ENCODE measurements around the gene ALDH18A1. TPM values are rescaled to one million over a fixed set of nuclear protein-coding genes. Genes with fewer than 3 reads are reported as not detected.

ALDH18A1 gene
- total RNA-seq, 1 donor from 2014 or later = 121 TPM

DNA sequence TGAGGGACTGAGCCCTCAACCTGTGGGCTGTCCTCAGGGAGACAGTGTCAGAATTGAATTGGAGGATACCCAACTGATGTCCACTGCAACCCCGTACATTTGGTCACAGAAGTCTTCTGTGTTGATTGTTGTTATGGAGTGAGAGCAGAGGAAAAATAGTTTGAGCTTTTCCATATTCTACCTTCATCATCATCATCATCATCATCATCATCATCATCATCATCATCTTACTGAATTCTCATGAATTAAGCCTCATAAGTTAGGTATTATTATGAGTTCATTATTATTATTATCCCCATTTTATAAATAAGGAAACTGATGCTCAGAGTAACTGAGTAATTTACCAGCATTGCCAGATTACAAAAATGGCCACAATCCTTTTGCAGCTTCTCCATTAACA, 8.4 kb downstream of the ALDH18A1 start:
- Histone ChIP-seq H3K79me2 (ENCODE audit: insufficient read depth, low read length) (peaks cover 83% of the 10 kb centered on the region), H3K9me3 (ENCODE audit: insufficient read depth, low read depth, low read length) (no peaks in the 10 kb centered on the region), H3K36me3 (ENCODE audit: insufficient read depth, low read length) (peaks cover 44% of the 10 kb centered on the region), H3K27ac (ENCODE audit: low read depth, low read length) (no peak overlapping the region), H3K27me3 (ENCODE audit: insufficient read depth, low read length) (no peaks in the 10 kb centered on the region), H3K9ac (ENCODE audit: low read length) (no peak overlapping the region), H3K4me3 (ENCODE audit: insufficient read depth, low read depth, low read length) (no peak overlapping the region), H2AFZ (ENCODE audit: low read depth, low read length) (no peak overlapping the region), H3K4me2 (ENCODE audit: low read length) (no peak overlapping the region), H3K4me1 (ENCODE audit: insufficient read depth, low read length) (no peaks in the 10 kb centered on the region), H4K20me1 (ENCODE audit: insufficient read depth, low read length) (peaks cover 89% of the 10 kb centered on the region)
- Mint-ChIP-seq H3K4me1 (ENCODE audit: low read depth, unreplicated experiment) (peaks cover 1% of the 10 kb centered on the region), H3K27ac (ENCODE audit: unreplicated experiment) (no peak overlapping the region), H3K27me3 (ENCODE audit: low read depth, unreplicated experiment) (no peaks in the 10 kb centered on the region), H3K9me3 (ENCODE audit: unreplicated experiment) (peaks cover 8% of the 10 kb centered on the region), H3K4me3 (ENCODE audit: unreplicated experiment) (no peak overlapping the region), H3K36me3 (ENCODE audit: low read depth, unreplicated experiment) (peaks cover 39% of the 10 kb centered on the region)
- TF ChIP-seq EZH2 (IDR thresholded peaks at IDR 0.05; ENCODE audit: insufficient read depth, low read length) = no peak
- TF ChIP-seq, protein P1, sequence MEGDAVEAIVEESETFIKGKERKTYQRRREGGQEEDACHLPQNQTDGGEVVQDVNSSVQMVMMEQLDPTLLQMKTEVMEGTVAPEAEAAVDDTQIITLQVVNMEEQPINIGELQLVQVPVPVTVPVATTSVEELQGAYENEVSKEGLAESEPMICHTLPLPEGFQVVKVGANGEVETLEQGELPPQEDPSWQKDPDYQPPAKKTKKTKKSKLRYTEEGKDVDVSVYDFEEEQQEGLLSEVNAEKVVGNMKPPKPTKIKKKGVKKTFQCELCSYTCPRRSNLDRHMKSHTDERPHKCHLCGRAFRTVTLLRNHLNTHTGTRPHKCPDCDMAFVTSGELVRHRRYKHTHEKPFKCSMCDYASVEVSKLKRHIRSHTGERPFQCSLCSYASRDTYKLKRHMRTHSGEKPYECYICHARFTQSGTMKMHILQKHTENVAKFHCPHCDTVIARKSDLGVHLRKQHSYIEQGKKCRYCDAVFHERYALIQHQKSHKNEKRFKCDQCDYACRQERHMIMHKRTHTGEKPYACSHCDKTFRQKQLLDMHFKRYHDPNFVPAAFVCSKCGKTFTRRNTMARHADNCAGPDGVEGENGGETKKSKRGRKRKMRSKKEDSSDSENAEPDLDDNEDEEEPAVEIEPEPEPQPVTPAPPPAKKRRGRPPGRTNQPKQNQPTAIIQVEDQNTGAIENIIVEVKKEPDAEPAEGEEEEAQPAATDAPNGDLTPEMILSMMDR (IDR thresholded peaks at IDR 0.05; ENCODE audit: insufficient read depth, low read depth, low read length) = no peak
- FAIRE-seq = no peak
- no peak for DNase-seq (ENCODE audit: low read depth)

DNA sequence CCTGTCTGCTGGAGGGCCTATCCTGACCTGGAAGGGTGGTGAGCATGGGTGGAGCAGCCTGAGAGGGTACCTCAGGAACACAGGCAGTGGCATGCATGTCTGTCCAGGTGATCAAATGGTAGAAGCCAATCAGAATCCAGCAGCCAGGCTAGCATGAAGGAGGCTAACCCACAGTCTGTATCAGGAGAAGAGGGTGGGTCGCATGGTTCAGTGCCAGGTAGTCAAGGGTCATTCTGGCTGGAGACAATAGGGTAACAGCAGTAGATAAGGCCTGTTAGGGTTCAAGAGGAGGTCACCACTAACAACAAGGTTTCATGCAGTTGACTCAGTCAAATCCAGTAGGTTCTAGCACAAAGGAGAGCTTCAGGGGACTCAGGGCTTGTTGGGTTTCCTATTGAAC, 10.4 kb downstream of the ALDH18A1 start:
- H3K79me2 ChIP-seq (ENCODE audit: insufficient read depth, low read length) = peaks cover 76% of the 10 kb centered on the region
- H3K36me3 Mint-ChIP-seq (ENCODE audit: low read depth, unreplicated experiment) = peaks cover 29% of the 10 kb centered on the region
- H3K9me3 Mint-ChIP-seq (ENCODE audit: unreplicated experiment) = peaks cover 1% of the 10 kb centered on the region
- H3K9me3 ChIP-seq (ENCODE audit: insufficient read depth, low read depth, low read length) = no peaks in the 10 kb centered on the region
- H2AFZ ChIP-seq (ENCODE audit: low read depth, low read length) = no peak overlapping the region
- no peak overlapping the region for H3K4me3 Mint-ChIP-seq (ENCODE audit: unreplicated experiment)
- no peak for TF ChIP-seq EZH2 (IDR thresholded peaks at IDR 0.05; ENCODE audit: insufficient read depth, low read length)
- TF ChIP-seq, protein P1 (IDR thresholded peaks at IDR 0.05; ENCODE audit: insufficient read depth, low read depth, low read length) = no peak
- H4K20me1 ChIP-seq (ENCODE audit: insufficient read depth, low read length) = peaks cover 86% of the 10 kb centered on the region
- no peaks in the 10 kb centered on the region for H3K4me1 ChIP-seq (ENCODE audit: insufficient read depth, low read length)
- H3K27me3 ChIP-seq (ENCODE audit: insufficient read depth, low read length) = no peaks in the 10 kb centered on the region
- H3K4me1 Mint-ChIP-seq (ENCODE audit: low read depth, unreplicated experiment) = peaks cover 1% of the 10 kb centered on the region
- FAIRE-seq = no peak
- no peak overlapping the region for H3K27ac Mint-ChIP-seq (ENCODE audit: unreplicated experiment)
- no peak for DNase-seq (ENCODE audit: low read depth)
- H3K27me3 Mint-ChIP-seq (ENCODE audit: low read depth, unreplicated experiment) = no peaks in the 10 kb centered on the region
- H3K4me2 ChIP-seq (ENCODE audit: low read length) = no peak overlapping the region
- no peak overlapping the region for H3K4me3 ChIP-seq (ENCODE audit: insufficient read depth, low read depth, low read length)
- H3K27ac ChIP-seq (ENCODE audit: low read depth, low read length) = no peak overlapping the region
- H3K36me3 ChIP-seq (ENCODE audit: insufficient read depth, low read length) = peaks cover 49% of the 10 kb centered on the region
- H3K9ac ChIP-seq (ENCODE audit: low read length) = no peak overlapping the region

DNA sequence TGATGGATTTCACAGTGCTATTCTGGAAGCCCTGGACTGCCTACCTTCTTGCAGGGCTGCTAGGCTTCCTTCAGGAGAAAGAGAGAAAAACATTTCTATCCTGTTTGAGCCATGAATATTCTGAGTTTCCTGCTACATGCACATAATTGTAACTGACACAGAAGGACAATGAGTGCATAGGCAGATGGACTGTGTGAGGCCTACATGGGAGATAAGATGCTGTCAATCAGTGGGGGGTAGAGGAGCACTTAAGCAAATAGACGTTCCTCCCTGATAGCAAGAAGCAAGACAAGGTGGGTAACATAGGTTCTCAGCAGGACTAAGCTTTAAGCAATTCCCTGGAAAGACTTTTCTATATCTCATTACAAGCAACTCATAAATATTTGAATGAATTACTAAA, 11.6 kb downstream of the ALDH18A1 start:
- no peak for DNase-seq (ENCODE audit: low read depth)
- H3K27me3 Mint-ChIP-seq (ENCODE audit: low read depth, unreplicated experiment) = no peaks in the 10 kb centered on the region
- no peak for FAIRE-seq
- Histone ChIP-seq H3K4me1 (ENCODE audit: insufficient read depth, low read length) (no peaks in the 10 kb centered on the region), H3K27me3 (ENCODE audit: insufficient read depth, low read length) (no peaks in the 10 kb centered on the region), H3K4me3 (ENCODE audit: insufficient read depth, low read depth, low read length) (no peak overlapping the region), H3K79me2 (ENCODE audit: insufficient read depth, low read length) (peaks cover 64% of the 10 kb centered on the region), H4K20me1 (ENCODE audit: insufficient read depth, low read length) (peaks cover 83% of the 10 kb centered on the region), H2AFZ (ENCODE audit: low read depth, low read length) (no peak overlapping the region), H3K9ac (ENCODE audit: low read length) (no peak overlapping the region), H3K4me2 (ENCODE audit: low read length) (no peak overlapping the region), H3K36me3 (ENCODE audit: insufficient read depth, low read length) (peaks cover 53% of the 10 kb centered on the region), H3K9me3 (ENCODE audit: insufficient read depth, low read depth, low read length) (no peaks in the 10 kb centered on the region), H3K27ac (ENCODE audit: low read depth, low read length) (no peak overlapping the region)
- TF ChIP-seq, protein P1 (IDR thresholded peaks at IDR 0.05; ENCODE audit: insufficient read depth, low read depth, low read length) = no peak
- no peak for TF ChIP-seq EZH2 (IDR thresholded peaks at IDR 0.05; ENCODE audit: insufficient read depth, low read length)
- peaks cover 24% of the 10 kb centered on the region for H3K36me3 Mint-ChIP-seq (ENCODE audit: low read depth, unreplicated experiment)
- no peak overlapping the region for H3K27ac Mint-ChIP-seq (ENCODE audit: unreplicated experiment)
- no peak overlapping the region for H3K4me3 Mint-ChIP-seq (ENCODE audit: unreplicated experiment)
- H3K4me1 Mint-ChIP-seq (ENCODE audit: low read depth, unreplicated experiment) = peaks cover 1% of the 10 kb centered on the region
- H3K9me3 Mint-ChIP-seq (ENCODE audit: unreplicated experiment) = no peaks in the 10 kb centered on the region

Measured in astrocyte (in vitro differentiated cells and primary cell).